Measurements from ENCODE around the gene EBI3. TPM values are rescaled to one million over a fixed set of nuclear protein-coding genes. Genes with fewer than 3 reads are reported as not detected.
A peak's percentile ranks its signal among the peaks of the same experiment; 100 is the strongest.

EBI3 gene
- total and polyA plus RNA-seq, 2 donors (not counting 1 experiment from before 2014, with no cell fraction given): 11.9 to 15.6 TPM

GRCh38 chr19:4225885-4226284 is 3.4 kb upstream of the EBI3 start:
- H4K20me1 ChIP-seq (ENCODE audit: control insufficient read depth, insufficient read depth, low read length, poor library complexity, severe bottlenecking): no peaks in the 10 kb centered on the region
- no peak overlapping the region for H2AFZ ChIP-seq (ENCODE audit: insufficient read depth, low read depth, low read length, poor library complexity, severe bottlenecking)
- no peak overlapping the region for H3K4me2 ChIP-seq (replicated peaks; ENCODE audit: low read depth, low read length, poor library complexity, severe bottlenecking)
- TF ChIP-seq, protein P1, sequence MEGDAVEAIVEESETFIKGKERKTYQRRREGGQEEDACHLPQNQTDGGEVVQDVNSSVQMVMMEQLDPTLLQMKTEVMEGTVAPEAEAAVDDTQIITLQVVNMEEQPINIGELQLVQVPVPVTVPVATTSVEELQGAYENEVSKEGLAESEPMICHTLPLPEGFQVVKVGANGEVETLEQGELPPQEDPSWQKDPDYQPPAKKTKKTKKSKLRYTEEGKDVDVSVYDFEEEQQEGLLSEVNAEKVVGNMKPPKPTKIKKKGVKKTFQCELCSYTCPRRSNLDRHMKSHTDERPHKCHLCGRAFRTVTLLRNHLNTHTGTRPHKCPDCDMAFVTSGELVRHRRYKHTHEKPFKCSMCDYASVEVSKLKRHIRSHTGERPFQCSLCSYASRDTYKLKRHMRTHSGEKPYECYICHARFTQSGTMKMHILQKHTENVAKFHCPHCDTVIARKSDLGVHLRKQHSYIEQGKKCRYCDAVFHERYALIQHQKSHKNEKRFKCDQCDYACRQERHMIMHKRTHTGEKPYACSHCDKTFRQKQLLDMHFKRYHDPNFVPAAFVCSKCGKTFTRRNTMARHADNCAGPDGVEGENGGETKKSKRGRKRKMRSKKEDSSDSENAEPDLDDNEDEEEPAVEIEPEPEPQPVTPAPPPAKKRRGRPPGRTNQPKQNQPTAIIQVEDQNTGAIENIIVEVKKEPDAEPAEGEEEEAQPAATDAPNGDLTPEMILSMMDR (IDR thresholded peaks at IDR 0.05): no peak
- no peak for TF ChIP-seq EZH2 (IDR thresholded peaks at IDR 0.05; ENCODE audit: borderline replicate concordance, insufficient read depth, low read depth, low read length, poor library complexity, severe bottlenecking)
- Mint-ChIP-seq H3K27ac (no peak overlapping the region), H3K4me1 (no peaks in the 10 kb centered on the region), H3K4me3 (no peak overlapping the region), H3K27me3 (no peaks in the 10 kb centered on the region), H3K9me3 (ENCODE audit: insufficient read depth) (no peaks in the 10 kb centered on the region)
- no peak for ATAC-seq (ENCODE audit: low read depth)
- H3K36me3 ChIP-seq (replicated peaks in 1 of 2; ENCODE audit: control extremely low read depth in 1 of 2, control insufficient read depth in 1 of 2, extremely low read depth in 1 of 2, insufficient read depth in 2 of 2, low read length in 1 of 2): no peaks in the 10 kb centered on the region
- POLR2A ChIA-PET: no interaction called here
- 59% methylated on average over 7 of the region's 8 CpGs for WGBS (ENCODE audit: insufficient coverage)
- DNase-seq: no peak
- H3K79me2 ChIP-seq (ENCODE audit: control insufficient read depth, insufficient read depth, low read length): peaks cover 5% of the 10 kb centered on the region
- no peak overlapping the region for H3K4me3 ChIP-seq (ENCODE audit: control extremely low read depth in 1 of 5, extremely low read depth in 1 of 5, insufficient read depth in 1 of 5, low read depth in 2 of 5, low read length in 4 of 5)
- H3K4me1 ChIP-seq (ENCODE audit: control insufficient read depth in 2 of 2, insufficient read depth in 2 of 2, low read length in 2 of 2): peaks cover 22 to 38% of the 10 kb centered on the region in 2 donors
- H3K9me3 ChIP-seq (ENCODE audit: control extremely low read depth in 1 of 3, control insufficient read depth in 2 of 3, insufficient read depth in 1 of 3, low read length in 2 of 3): no peaks in the 10 kb centered on the region
- intact Hi-C loops (cut with micrococcal nuclease): no loop called here
- CTCF ChIA-PET: no interaction called here
- no peak overlapping the region for H3K9ac ChIP-seq (ENCODE audit: low read length)
- no peaks in the 10 kb centered on the region for H3K27me3 ChIP-seq (replicated peaks in 1 of 4; ENCODE audit: control extremely low read depth in 1 of 4, control insufficient read depth in 3 of 4, insufficient read depth in 4 of 4, low read length in 3 of 4)
- no peak overlapping the region for H3K27ac ChIP-seq (ENCODE audit: low read length in 2 of 2)

GRCh38 chr19:4227771-4228170 is 1.6 kb upstream of the EBI3 start:
- Histone ChIP-seq H4K20me1 (ENCODE audit: control insufficient read depth, insufficient read depth, low read length, poor library complexity, severe bottlenecking) (no peaks in the 10 kb centered on the region), H3K9me3 (ENCODE audit: control extremely low read depth in 1 of 3, control insufficient read depth in 2 of 3, insufficient read depth in 1 of 3, low read length in 2 of 3) (no peaks in the 10 kb centered on the region), H3K36me3 (replicated peaks in 1 of 2; ENCODE audit: control extremely low read depth in 1 of 2, control insufficient read depth in 1 of 2, extremely low read depth in 1 of 2, insufficient read depth in 2 of 2, low read length in 1 of 2) (no peaks in the 10 kb centered on the region), H3K27ac (ENCODE audit: low read length in 2 of 2) (no peak overlapping the region), H3K4me1 (ENCODE audit: control insufficient read depth in 2 of 2, insufficient read depth in 2 of 2, low read length in 2 of 2) (peaks cover 25 to 32% of the 10 kb centered on the region in 2 donors), H3K4me2 (replicated peaks; ENCODE audit: low read depth, low read length, poor library complexity, severe bottlenecking) (no peak overlapping the region), H2AFZ (ENCODE audit: insufficient read depth, low read depth, low read length, poor library complexity, severe bottlenecking) (peak overlapping the region; percentile 10), H3K79me2 (ENCODE audit: control insufficient read depth, insufficient read depth, low read length) (peaks cover 5% of the 10 kb centered on the region), H3K9ac (ENCODE audit: low read length) (no peak overlapping the region), H3K27me3 (replicated peaks in 1 of 4; ENCODE audit: control extremely low read depth in 1 of 4, control insufficient read depth in 3 of 4, insufficient read depth in 4 of 4, low read length in 3 of 4) (no peaks in the 10 kb centered on the region), H3K4me3 (ENCODE audit: control extremely low read depth in 1 of 5, extremely low read depth in 1 of 5, insufficient read depth in 1 of 5, low read depth in 2 of 5, low read length in 4 of 5) (no peak overlapping the region)
- POLR2A ChIA-PET: no interaction called here
- CTCF ChIA-PET: no interaction called here
- TF ChIP-seq, protein P1 (IDR thresholded peaks at IDR 0.05): no peak
- TF ChIP-seq EZH2 (IDR thresholded peaks at IDR 0.05; ENCODE audit: borderline replicate concordance, insufficient read depth, low read depth, low read length, poor library complexity, severe bottlenecking): no peak
- no peaks in the 10 kb centered on the region for H3K27me3 Mint-ChIP-seq
- peaks cover 2% of the 10 kb centered on the region for H3K4me1 Mint-ChIP-seq
- no peak overlapping the region for H3K27ac Mint-ChIP-seq
- no peak overlapping the region for H3K4me3 Mint-ChIP-seq
- intact Hi-C loops (cut with micrococcal nuclease): no loop called here
- ATAC-seq (ENCODE audit: low read depth) (no peak), DNase-seq (no peak)
- no peaks in the 10 kb centered on the region for H3K9me3 Mint-ChIP-seq (ENCODE audit: insufficient read depth)
